HG03571 (cell line): Measurements from ENCODE around the gene OSBPL3.
"Not testable (repeated sequence)": the region's sequence is repeated elsewhere in the genome, so short reads cannot be mapped to it uniquely, and the experiment has no call there.

Experiments
- ATAC-seq: cut with Tn5 transposase; IDR thresholded peaks from one replicate; pipeline ENCODE4 v1.9.1; 2021; ENCODE audit not compliant: unreplicated experiment

OSBPL3 gene

DNA sequence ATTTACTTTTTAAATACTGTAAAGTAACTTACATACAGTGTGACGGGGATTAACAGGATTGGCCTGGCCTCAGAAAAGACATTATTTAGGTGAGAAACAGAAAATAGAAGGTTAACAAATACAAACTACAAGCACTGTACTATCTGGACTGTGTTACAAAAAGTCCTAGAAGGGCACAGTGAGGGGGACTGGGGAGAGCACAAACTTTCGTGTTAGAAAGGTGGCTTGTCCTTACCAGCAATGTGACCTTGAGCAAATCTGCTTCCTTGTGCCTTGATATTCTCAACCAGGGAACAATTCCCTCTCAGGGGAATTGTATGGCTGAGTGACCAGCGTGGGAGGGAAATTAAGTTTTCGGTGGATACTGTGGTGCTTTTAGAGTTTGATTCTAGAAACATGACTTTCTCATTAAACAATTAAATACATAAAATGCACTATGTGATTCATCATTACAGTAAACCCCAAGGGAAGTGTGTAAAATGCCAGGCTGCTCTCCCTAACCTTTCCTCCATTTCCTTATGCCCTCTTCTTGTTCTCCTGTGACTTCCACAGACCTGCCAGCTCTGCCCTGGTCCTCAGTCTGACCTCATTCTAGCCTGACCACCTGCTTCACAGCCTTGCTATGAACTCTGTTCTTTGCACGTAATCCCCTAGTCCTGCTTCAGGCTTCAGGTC, 57.7 kb downstream of the OSBPL3 start:
- no peak for ATAC-seq

DNA sequence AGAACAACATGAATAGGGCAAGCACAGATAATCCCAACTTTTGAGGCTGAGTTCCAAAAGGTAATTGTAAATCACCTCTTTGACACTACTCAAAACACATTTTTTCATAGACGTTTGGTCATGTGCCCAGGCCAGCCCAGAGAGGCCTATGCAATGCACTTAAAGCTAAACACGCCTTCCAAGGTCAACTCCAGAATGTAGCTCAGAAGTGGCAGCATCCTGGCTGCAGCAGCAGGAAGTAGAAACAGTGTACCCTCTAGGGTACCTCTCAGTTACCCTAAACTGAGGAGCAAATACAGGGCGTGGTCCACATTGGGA, 58.7 kb downstream of the OSBPL3 start:
- ATAC-seq = no peak

DNA sequence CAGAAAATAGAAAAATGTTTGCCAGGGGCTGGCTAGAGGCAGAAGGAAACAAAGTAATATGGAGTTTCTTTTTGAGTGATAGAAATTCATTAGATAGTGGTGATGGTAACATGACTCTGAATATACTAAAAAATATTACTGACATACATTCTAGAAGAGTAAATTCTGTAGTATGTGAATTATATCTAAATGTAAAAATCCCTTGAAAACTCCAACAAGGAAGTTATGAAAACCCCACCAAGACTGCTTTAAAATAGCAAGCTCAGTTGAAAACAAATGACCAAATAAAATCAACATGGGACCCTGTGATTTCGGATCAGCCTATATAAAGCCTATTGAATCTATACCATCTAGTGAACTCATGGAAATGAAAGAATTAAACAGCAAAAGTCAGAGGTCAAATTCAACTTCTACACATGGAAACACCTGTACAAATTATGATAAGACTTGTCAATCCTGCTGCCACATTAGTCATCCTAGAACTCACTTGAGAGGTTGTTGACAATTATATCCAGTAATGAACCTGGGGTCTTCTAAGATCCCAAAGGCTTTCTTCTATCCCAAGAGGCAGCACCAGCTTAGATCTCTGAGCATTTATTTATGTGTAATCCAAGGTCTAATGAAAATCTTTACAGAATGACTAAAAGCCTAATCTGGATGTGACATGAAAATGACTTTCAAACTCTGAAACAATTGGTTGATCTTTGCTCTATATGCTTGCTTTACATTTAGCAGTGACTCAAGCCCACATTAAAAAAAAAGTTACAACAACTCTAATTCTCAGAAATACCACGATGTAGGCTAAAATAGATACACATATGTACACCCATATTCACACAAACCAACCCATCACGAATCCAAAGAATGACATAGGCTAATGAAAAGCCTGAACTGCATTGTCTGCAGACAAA, 59.3 kb downstream of the OSBPL3 start:
- ATAC-seq = no peak

DNA sequence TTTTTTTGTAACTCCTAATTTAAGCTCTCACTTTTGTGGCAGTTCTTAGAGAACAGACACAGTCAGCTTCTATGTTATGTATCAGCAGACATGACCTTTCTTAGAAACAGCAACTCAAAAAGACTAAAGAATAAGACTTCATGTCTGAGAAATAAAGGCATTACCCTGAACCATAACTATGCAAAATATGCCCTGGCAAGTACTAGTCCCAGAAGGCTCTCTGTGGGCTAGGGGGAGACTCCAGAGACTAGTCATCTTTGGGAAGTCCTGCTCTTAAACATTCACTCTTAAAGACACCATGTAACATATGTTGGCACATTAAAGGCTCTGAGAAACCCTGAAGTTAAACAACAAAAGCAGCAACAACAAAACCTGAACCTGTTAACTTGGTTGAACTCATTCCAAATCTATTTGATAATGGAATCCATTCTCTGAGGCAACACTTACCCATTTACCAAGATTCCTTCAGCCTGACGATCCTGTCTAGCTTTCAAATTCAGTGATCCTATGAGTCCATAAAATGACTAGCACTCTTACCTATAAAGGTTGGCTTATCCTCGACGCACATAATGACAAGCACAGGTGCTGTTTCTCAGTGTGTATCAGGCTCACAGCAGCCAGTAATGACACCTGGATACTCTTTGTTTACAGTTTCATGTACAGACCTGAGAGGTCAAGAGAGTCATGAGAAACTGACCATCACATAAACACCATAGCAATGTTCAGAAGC, 62.3 kb downstream of the OSBPL3 start:
- no peak for ATAC-seq

DNA sequence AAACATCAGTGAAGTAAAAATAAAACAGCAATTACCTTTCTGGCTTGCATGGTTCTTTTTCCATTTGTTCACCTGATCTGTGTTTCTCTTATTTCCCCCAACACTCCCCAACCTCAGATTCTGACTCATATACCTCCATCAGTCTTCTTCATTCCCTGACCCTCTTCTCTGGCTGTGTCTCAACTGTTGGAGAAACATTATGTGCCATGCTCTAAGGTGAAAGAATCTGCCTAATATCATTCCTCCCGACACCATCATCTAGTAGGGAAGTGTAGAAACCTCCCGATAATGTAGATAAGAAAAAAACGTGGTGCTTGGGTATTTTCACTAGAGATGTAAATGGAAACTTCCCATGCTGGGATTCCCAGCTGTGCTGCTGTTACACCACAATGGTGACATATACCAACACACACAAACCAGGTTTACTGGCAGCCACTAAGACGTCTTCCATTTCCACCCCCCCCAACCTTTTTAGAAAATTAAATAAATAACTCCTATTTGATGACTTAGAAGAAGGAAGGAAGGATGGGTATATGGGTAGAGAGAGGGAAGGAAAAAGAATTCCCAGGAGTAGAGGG, 63.4 kb downstream of the OSBPL3 start:
- ATAC-seq = no peak

DNA sequence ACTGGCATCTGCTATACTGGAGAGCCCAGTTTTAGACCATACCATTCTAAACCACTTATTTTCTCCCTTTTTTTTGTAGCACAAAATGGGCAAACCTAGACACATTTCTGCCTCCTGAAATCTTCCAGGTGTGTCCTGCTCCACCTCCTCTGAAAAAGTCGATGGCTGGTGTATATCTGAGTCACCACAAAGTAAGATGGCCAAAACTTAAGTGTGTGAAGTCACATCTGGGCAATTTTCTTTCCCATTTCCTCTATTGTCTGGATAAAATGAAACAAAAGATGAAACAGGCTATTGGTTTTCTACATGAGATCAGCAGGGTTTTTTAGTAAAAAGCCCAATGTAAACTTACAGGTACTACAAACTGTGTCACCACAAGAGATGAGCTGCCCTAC, 65.5 kb downstream of the OSBPL3 start:
- no peak for ATAC-seq

DNA sequence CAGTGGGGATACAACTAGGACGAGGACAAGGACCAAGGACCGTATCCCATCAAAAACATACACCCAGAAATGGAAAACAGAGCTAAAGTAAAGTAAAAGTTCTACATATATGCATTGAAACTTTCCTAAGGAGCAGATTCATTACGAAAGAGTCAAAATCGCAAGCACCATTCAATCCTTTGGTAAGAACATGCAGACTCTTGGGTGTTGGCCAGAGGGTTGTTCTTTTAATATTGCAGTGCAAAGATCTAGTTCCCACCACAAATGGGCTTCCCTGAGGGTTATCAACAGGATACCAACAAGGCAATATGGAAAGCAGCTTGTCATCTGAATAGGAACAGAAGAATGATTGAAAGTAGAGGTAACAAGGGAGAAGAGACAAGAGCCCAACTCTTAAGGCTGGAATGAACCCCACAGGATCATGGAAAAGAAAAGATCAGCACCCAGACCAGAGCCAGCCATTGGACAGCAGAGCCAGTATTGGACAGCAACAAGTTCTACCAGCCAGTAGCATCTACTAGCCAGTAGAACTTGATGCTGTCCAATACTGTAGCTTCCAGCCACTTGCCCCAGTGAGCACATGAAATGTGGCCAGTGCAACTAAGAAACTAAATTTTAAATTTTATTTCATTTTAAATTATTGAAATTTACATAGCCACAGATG, 66.0 kb downstream of the OSBPL3 start:
- ATAC-seq = no peak

DNA sequence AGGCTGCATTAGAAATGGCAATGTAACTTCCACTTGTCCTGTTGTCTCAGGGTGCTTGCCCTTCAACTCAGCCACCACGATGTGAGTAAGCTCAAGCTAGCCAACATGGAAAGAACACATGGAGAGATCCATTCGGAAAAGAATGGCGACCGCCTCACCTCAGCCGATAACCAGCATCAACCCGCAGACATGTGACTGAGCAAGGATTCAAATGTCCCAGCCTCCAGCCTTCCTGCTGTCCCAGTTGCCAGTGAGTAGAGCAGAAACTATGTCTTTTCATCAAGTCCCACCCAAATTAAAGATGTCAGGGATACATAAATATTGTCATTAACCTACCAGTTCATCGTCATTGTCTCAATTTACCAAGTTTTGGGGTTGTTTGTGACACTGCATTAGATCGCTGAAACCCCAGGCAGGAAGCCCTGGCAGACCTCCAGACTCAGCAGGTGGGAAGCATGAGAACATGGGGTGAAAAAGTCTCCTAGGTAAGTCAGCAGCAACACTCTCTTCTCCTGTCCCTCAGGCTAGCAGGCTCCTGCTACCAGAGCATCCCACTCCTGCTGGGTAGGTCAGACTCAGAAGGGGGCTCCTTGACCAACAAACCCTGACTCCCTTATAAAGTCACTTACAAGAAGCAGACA, 67.0 kb downstream of the OSBPL3 start:
- ATAC-seq = no peak

DNA sequence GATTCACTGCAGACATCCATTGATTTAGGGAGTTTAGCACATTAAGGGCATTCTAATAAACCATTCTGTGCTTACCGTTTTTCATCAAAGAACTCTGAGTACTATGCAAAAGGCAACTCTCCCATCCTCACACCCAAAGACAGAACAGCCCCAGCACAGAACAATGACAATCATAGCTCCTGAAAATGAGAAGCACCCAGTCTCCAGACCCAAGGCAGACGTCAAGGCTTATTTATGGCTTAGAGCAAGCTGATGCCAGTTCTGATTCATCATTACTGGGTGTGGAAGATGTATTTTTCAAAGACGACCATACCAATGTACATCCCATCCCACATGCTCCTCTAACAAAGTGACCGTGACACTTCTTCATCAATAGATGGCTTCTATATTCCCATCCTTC, 67.6 kb downstream of the OSBPL3 start:
- no peak for ATAC-seq

DNA sequence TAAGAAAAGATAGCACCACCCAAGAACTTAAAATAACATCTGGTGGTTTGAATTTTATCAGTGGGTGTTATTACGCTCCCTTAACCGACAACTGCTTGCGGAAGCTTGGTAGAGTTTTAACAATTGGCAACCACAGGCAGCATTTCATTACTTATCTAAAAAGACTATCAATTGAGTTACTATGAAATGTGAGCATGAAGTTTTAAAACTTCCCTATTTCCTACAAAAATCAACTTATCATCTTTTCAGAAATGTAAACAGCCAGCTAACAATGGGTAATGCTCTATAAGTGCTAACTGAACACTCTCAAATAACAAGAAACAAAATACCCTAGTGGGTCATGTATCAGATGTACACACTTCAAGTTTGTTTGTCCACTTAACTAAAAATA, 68.8 kb downstream of the OSBPL3 start:
- ATAC-seq = no peak

DNA sequence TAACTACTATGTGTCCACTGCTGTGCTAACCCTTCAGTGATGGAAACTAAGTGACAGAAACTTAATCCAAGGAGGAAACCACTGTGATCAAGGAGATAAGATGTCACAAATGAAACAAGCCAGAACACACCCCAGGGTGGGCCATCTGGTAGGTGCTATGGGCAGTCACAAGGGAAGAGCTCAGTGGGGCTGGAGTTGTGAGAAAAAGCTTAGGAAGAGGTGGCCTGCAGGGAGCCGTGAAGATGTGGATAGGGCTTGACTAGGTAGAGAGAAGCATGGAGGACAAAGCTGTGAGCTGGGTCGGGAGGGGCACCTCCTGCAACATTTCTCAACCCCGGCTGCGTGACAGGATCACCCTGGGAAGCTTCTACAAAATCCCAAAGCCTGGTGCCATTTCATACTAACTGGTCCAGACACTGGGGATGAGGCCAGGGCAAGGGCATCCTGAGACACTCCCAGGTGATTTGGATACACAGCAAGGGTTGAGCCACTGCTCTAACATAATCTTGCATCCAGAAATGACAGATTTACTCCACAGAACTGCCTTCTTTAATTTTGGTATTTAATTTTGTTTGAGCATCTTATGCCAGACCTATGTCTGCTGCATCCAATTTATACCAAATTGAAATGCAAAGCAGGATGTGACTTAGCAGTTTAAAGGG, 69.3 kb downstream of the OSBPL3 start:
- ATAC-seq = no peak

DNA sequence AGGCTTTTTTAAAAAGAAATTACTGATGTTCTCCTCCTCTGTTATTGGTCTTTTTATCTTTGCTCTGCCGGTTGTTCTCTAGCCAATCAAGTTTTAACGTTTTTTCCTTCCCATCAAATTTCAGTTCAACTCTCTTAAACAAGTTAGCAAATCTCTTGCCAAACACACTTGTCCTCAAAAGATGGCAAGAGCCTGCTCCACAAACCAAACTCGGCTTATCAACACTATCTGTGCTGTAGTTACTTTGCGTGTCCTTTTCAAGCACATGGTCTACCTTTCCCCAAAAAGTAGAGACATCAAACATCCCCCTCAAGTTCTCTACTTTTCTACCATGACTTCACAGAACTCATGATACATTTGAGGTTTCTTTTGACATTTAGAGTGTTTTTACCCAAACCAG, 71.3 kb downstream of the OSBPL3 start:
- no peak for ATAC-seq

DNA sequence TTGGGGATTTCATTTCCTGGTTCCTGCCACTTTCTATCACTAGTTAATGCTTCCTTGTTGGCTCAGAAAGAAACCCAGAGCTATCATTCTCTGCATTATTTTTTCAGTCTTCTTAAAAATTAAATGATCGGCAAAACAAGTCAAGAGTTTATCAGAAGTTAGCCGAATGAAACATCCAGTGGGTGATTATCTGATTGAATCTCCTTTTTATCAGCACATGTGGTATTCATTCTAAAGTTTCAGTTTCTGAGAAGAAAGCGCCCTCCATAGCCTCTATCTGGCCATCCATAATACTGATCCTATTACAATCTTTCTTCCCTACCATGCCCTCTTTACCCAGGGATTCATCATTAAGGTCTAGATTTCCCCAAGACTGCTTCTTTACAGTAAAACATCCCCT, 71.8 kb downstream of the OSBPL3 start:
- ATAC-seq = no peak

DNA sequence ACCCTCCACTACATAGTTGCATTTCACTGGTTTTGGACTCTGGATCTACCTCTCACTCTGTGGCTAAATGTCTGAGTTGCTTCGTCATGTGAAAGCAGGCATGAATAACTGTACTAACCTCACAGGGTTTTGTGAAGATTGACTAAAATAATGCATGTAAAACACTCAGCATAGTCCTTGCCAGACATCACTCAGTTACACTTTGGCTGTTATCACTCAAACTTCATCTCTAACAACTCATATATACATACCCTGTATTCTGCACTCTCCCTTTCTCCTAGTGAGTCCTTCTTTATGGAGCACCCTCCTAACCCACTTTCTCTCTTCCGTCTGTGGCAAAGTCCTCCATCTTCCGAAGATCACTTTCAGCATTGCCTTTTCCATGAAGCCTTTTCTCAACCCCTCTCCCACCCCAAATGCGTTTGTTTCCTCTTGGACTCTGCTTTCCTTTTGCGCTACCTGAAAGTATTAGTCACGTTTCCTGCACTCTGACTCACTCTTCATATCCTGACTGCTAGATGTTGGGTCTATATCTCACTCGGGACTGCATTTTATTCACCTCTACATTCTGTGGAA, 72.6 kb downstream of the OSBPL3 start:
- ATAC-seq = peak; percentile 59

DNA sequence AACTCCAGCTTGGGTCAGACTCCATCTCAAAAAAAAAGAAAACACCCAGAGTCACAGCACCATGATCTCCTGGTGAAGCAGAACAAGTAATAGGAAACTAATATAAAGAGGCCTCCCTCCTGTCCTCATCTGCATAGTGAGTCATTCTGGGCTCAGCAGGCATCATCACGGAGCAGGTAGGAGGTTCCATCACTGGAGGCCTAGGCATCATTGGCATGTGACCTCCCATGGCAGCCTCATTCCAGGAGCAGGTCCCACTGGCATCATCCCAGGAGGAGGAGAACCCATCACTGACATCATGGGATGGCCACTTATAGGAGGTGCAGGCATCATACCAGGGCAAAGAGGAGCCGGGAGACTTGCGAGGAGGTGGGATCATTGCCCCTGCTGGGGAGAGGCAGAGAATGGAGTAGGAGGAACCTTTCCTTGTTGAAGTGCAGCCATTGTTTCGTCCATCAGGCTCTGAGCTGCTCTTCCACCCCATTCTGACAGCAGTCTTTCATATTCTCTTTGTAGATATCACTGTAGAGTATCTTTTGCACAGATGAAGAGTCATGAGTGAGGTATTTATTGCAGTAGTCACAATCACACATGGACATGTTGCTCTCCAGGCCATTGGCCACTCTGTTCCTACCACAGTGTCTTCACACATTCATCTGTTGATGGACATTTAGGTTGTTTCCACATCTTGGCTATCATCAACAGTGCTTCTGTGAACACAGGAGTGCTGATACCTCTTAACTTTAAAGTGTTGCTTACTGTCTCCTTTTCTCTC, 73.8 kb downstream of the OSBPL3 start:
- no peak for ATAC-seq

DNA sequence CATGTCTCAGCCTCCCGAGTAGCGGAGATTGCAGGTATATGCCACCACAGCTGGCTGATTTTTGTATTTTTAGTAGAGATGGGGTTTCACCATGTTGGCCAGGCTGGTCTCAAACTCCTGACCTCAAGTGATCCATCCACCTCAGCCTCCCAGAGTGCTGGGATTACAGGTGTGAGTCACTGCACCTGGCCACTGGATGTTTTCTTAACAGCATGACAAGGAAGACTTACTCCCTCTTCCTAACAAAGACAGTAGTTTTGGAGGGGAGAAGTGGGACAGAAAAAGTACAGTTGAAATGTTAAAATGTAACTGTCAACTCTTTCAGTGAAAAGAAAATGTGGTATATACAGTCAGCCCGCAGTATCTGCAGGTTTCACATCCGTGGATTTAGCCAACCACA, 76.0 kb downstream of the OSBPL3 start:
- not testable (repeated sequence) for ATAC-seq

DNA sequence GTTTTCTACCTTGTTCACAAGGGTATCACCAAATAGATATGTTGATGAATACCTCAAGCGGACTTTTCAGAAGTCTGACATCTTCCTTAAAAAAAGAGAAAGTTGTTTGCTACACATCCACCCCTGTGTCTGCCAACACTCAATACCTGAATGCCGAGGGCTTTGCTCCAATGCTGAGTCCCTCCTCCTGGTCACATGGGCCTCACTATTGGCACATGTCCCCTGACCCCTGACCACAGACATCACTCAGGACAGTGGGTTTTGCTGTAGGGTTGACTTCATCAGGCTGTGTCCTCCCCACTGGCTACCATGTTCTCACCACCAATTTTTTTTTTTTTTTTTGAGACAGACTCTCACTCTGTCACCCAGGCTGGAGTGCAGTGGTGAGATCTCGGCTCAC, 76.4 kb downstream of the OSBPL3 start:
- no peak for ATAC-seq

DNA sequence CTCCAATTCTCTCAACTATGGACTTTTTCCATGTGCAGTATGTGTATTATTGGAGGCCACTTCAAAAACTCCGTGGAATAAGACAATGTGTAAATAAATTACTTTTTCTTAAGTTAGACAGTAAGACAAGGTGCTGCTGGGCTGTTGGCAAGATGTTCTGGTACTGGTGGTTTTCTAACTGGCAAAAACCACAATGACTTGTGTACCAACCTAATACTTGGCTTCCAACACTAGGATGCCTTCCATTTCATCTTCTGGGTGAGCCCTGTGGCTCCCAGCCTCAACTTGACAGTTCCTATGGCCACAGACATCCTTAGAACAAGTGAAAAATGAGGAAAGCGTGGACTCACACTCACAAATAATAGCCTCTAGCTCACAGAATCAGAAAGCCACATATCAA, 77.0 kb downstream of the OSBPL3 start:
- ATAC-seq = no peak

DNA sequence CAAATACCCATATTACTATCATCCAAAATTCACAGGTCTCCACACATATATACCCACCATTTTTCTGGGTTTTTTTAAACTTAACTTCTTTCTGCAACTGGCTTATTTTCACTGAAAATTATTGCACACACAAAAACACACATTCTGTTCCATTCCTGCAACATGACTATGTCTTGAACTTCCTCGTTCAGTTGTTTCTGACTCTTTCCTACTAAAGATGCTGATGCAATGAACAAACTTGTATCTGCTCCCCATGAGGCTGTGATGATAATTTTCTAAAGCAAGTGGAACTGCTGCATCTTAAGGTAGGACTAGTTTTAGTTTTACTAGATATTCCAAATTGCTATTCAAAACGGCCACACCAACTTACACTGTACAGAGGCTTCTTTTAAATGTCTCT, 77.7 kb downstream of the OSBPL3 start:
- no peak for ATAC-seq
